ENCODE measurements around the gene ELFN2.

Gene ELFN2

DNA sequence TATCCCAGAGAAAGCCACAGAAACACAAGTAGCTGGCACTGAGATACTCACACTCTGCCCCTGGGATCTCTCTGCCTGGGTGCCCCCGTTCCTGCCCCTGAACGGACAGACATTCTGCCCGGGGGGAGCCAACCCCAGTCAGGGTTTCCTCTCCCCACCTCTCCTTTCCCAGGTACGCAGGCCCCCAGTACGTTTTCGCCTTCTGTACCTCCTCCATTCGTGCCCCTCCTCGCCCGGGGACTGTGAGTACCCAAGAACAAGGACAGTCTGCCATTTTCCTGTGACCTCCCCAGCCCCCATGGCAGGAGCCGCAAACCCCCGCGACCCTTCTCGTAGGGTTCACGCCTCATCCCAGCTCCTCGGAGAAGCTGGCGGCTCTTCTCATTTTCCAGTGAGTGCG is 29.1 kb upstream of the ELFN2 start:
- in situ Hi-C loops (cut with HindIII; ENCODE audit: low sequenced_read_pairs), result no loop called here

DNA sequence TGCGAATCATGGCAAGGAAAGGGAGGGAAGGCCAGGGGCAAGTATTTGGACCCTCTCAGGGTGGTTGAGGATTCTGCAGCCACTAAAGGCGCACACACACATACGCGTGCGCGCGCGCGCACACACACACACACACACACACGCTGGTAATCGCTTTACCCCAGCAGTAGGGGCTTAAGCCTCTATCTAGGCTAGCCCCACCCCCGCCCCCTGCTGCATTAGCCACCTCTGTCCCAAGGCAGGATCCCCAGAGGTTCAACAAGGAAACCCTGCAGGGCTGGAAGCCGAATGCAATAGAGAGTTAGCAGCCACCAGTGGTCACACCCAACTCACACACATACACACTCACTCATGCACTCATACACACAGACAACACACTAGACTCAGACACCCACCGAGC is 28.6 kb upstream of the ELFN2 start:
- in situ Hi-C loops (cut with HindIII; ENCODE audit: low sequenced_read_pairs), result no loop called here

DNA sequence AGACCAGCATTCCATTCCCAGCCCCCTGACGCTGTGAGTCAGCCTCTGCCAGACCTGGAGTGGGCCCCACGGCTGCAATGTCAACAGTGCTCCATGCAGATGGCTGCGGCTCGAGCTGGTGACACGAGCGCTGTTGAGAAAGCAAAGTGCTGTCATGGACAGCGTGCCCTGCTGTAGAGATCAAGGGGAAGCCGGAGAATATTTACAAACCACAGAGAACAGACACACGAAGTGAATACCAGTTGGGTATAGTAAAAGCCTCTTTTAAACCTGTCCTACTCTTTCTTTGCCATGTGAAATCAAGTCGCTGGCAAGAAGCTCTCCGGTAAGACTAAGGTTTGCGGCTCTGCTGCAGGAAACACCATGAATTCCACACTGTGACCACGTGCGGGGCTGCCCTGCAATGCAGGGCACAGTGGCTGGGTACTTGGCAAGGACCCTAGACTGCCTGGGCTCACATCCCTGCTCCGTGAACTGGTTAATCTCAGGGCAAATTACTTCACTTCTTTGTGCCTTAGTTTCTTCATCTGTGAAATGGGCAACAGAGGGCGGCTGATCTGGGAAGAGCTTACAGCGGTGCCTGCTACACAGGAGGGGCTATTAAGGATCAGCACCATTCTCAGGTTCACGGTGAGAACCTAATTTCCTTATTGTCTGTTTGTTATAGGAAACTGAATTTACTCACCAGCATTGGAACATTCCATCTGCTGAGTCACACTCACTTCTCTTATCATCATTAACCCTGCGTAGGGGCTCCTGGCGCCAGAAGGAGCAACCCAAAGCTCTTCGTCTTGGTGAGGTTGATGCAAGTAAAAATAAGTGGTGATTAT is 27.8 kb upstream of the ELFN2 start:
- in situ Hi-C loops (cut with HindIII; ENCODE audit: low sequenced_read_pairs), result no loop called here

DNA sequence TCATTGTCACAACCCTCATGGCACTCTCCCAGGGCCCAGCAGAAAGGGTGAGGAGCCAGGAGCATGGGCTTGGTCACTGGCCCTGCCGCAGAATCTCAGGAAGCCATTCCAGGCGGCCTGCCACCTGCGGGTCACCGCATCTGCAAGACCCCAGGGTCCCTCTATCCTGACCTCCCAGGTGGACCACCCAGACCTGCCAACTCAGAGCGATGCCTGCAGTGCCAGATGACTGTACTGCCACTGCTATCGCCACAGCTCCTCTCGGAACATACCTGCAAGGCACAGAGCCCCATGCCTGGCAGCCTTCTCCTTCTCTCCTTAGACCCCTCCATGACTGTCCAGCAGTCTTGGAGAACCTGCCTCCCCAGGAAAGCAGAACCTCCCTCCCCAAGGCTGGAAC is 26.4 kb upstream of the ELFN2 start:
- in situ Hi-C loops (cut with HindIII; ENCODE audit: low sequenced_read_pairs), result no loop called here

DNA sequence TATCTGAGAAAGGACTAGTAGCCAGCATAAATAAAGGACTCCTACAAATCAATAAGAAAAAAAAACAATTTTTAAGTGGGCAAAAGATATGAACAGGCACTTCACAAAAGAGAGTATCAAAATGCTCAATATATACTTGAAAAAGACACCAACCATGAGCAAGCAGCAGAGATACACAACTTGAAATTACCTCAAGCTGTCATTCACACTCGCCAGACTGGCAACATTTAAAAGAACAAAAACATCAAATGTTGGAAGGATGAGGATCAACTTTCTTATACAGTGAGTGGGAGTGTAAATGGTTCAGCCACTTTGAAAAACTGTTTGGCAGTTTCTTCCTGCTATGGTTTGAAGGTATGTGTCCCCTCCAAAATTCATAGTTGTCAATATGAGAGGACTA is 23.9 kb upstream of the ELFN2 start:
- in situ Hi-C loops (cut with HindIII; ENCODE audit: low sequenced_read_pairs), result no loop called here

DNA sequence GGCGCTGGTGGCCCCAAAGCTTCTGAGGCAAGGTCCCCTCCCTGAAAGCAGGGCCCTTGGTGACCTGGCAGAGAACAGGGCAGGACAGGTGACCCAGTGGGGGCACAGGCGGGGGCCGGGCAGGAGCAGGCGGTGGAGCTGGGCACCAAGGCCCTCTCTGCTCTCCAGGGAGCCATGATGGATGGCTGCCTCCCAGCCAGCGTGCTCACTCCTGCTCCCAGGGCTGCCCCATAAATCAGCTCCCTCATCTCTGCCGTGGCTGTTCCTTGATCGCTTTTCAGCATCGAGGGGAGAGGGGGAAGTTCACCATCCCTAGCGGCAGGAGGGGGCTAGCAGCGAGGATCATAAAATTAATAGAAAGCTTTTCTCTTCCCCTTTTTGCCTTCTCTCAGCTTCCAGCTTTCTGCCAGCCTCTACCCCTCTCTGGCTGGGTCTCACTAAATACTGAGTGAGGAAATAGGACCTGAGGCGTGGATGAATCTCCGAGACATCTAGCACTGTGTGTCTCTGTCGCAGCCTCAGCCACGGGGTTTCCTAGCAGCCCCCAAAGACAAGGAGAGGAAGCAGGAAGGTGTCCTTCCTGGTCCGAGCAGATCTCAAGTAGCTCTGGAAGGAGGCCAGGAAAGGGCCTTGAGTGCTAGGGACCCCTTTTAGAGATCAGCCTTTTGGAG is 22.2 kb upstream of the ELFN2 start:
- in situ Hi-C loops (cut with HindIII; ENCODE audit: low sequenced_read_pairs), result loop anchor here (5.0 to 10.0 kb wide), 3 partner anchors 57 to 395 kb away; partner anchors contain the start of gene KCTD17

DNA sequence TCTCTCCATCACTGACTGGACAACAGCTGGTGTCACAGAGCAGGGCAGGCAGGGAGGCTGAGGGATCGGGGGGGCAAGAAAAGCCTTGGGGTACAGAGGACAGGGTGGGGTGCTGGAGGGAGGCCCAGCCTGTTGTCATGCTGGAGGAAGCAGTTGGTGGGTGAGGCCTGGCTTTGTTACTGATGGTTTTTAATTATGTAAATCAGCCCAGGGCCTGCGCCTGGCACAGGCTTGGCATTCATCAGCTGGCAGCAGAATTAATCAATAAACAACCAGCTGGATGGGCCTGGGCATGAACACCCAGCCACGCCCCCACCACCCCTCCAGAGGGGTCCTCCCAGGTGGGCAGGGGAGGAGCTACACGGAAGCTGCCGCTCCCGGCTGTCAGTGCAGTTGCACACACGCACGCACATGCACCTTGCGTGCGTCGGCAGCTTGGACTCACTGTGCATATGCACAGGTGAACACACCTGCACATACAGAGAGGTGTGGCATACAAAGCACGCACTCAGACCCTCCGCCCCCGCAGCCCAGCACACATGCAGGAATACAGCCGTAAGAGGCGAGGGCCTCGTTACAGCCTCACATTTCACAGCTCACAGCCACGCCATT is 21.3 kb upstream of the ELFN2 start:
- in situ Hi-C loops (cut with HindIII; ENCODE audit: low sequenced_read_pairs), result loop anchor here (5.0 to 10.0 kb wide), 3 partner anchors 56 to 394 kb away; partner anchors contain the start of gene KCTD17

DNA sequence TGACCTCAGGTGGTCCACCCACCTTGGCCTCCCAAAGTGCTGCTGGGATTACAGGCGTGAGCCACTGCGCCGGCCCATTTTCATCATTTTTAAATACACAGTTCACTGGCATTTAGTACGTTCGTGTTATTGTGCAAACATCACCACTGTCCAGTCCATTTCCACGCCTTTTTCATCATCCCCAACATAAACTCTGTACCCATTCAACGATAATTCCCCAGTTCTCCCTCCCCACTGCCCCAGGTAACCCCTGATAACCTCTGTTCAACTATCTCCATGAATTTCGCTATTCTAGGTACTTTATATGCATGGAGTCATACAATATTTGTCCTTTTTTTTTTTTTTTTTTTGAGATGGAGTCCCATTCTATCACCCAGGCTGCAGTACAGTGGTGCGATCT is 18.2 kb upstream of the ELFN2 start:
- in situ Hi-C loops (cut with HindIII; ENCODE audit: low sequenced_read_pairs), result loop anchor here (5.0 to 10.0 kb wide), 3 partner anchors 53 to 391 kb away; partner anchors contain the start of gene KCTD17

DNA sequence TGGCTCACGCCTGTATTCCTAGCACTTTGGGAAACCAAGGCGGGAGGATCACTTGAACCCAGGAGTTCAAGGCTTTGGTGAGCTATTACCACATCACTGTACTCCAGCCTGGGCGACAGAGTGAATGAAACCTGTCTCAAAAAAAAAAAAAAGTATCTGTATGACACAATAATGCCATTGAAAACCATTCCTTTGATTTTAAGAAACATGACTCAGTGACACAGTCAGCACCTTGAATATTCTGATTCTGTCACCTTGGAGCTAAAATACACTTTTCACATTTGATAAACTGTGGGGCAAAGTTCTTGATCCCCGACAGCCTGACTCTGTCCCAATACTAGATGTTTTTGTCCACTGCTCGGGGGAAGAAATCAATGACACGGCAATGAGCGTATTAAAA is 16.7 kb upstream of the ELFN2 start:
- in situ Hi-C loops (cut with HindIII; ENCODE audit: low sequenced_read_pairs), result loop anchor here (10.0 kb wide), 1 partner anchor 389 kb away; the partner anchor contains the start of gene KCTD17

DNA sequence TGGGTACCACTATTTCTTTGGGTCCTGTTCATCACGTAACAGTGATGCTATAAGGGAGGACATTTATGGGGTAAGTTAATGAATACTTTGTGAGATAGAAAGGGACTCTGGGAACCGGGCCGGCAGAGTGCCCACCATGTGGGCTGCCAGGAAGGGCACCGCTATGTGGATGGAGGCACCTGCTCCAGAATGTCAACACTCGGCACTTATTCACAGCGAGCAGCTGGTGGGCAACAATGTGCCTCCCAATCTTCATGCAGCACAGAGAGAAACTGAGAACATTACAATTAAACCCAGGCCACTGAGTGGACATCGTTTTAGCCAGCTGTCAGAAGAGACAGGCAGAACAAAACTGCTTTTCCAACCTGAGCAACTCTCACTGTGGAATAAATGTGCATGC is 15.8 kb upstream of the ELFN2 start:
- in situ Hi-C loops (cut with HindIII; ENCODE audit: low sequenced_read_pairs), result loop anchor here (10.0 kb wide), 1 partner anchor 388 kb away; the partner anchor contains the start of gene KCTD17

DNA sequence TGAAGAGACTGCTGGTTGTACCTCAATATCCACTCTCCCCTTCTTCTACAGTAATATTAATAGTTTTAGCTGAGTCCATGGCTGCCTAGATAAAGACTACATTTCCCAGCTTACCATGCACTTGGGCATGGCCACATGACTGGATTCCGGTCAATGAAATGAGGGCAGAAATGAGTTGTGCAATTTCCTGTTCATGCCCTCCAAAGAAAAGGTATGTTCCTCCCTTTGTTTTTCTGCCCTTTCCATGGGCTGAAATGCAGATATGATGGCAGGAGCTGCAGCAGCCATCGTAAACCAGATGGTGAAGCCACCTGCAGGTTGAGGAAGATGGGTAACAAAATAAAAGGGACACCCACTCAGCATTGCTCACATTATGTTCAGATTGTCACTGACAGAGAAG is 15.3 kb upstream of the ELFN2 start:
- in situ Hi-C loops (cut with HindIII; ENCODE audit: low sequenced_read_pairs), result loop anchor here (10.0 kb wide), 1 partner anchor 388 kb away; the partner anchor contains the start of gene KCTD17

DNA sequence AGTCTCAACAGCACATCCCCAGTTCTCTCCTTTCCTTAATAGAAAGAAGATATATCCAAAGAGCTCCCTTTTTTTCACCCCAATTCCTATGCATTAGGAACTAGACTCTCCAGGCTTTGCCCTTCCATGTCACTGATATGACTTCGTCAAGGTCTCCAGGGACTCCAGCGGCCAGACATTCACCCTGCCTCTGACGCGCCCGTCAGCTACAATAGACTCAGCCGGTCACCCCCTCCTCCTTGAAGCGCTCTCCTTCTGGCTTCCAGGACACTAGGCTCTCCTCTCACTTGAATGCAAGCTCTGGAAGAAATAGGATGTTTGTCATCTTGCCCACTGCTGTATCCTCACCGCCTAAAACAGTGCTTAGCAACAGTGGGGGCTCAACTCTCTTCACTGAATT is 14.9 kb upstream of the ELFN2 start:
- in situ Hi-C loops (cut with HindIII; ENCODE audit: low sequenced_read_pairs), result loop anchor here (10.0 kb wide), 1 partner anchor 387 kb away; the partner anchor contains the start of gene KCTD17

DNA sequence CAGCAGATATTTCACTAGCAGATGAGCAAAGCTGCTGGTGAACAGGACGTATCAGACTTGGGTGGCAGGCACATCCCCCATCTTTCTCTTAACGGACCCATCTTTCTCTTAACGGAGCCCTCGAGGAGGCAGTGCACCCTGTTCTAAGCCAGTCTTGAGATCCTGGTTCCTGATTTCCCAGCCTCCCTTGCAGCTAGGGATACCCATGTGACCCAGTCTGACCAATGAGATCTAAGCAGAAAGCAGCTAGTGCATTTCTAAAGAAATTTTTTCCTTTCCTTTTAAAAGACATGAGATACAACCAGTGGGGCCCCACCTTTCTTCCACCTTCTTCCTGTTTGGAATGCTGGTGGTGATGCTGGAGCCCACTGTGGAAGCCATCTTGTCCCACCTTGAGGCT is 13.6 kb upstream of the ELFN2 start:
- in situ Hi-C loops (cut with HindIII; ENCODE audit: low sequenced_read_pairs), result loop anchor here (10.0 kb wide), 1 partner anchor 386 kb away; the partner anchor contains the start of gene KCTD17

DNA sequence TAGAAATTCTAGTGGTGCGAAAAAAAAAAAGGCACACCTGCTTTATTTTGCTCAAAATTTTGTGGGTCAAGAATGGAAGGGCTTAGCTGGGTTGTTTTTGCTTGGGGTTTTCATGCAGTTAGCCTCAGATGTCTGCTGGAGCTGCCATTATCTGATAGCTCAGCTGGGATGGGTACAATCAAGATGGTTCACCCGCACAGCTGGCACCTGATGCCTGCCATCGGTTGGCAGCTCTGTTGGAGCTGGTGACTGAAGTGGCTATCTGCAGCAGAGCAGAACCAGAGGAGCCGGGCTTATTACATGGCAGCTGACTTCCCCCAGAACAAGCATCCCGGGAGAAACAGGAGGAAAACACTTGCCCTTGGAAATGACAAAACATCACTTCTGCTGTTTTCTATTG is 12.1 kb upstream of the ELFN2 start:
- in situ Hi-C loops (cut with HindIII; ENCODE audit: low sequenced_read_pairs), result no loop called here

DNA sequence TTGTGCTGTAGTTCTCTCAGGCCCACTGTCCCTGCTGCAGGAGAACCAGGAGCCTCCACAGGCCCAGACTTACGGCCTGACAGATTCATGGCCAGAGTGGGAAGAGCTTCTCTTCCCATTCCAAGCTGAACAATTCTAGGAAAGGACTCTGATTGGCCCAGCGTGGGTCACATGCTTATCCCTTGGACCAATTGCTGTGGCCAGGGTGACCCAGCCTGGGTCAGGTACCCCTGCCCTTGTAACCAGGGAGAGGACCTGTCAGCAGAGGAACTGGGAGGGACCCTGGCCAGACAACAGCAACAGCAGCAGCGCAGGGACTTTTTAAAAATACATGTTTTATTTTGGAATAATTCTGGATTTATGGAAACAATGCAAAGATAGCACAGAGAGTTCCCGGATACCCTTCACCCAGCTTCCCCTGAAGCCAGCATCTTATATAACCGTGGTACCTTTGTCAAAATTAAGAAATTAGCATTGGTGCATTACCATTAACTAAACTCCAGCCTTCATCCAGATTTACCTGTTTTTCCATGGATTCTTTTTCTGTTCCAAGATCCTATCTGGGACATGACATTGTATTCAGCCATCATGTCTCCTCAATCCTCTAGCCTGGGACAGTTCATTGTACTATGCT is 8.8 kb upstream of the ELFN2 start:
- in situ Hi-C loops (cut with HindIII; ENCODE audit: low sequenced_read_pairs), result no loop called here

DNA sequence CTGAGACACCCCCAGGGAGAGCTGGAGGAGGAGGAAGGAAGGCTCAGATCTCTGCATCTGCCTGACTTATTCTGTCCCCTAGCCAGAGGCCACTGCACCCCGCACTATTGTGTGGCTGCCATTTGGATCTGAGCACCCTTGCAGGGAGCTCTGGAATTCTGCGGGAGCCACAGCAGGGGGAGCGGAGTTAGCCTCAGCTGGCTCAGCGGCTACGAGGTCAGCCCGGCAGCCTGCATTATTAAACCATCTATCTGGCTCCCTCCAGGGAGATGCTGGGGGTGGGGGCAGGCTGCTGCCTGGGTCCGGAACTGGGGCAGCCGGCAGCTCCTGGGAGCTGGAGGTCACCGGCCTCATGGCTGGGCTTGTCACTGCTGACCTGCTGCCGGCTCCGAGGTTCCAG is 6.5 kb upstream of the ELFN2 start:
- in situ Hi-C loops (cut with HindIII; ENCODE audit: low sequenced_read_pairs), result no loop called here

DNA sequence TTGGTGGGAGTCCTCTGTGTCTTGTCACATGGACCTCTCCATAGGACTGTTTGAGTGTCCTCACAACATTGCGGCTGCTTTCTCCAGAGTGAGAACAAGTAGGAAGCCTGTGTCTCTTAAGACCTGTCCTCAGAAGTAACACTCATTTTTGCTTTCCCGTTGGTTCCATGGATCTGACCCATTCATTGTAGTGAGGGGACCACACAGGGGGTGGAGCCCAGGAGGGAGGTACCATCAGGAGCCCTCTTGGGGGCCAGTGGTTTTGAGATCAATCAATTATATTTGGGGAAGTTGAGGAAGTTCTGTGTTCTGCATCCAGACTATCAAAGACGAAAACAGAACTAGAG is 5.4 kb upstream of the ELFN2 start:
- in situ Hi-C loops (cut with HindIII; ENCODE audit: low sequenced_read_pairs), result no loop called here

DNA sequence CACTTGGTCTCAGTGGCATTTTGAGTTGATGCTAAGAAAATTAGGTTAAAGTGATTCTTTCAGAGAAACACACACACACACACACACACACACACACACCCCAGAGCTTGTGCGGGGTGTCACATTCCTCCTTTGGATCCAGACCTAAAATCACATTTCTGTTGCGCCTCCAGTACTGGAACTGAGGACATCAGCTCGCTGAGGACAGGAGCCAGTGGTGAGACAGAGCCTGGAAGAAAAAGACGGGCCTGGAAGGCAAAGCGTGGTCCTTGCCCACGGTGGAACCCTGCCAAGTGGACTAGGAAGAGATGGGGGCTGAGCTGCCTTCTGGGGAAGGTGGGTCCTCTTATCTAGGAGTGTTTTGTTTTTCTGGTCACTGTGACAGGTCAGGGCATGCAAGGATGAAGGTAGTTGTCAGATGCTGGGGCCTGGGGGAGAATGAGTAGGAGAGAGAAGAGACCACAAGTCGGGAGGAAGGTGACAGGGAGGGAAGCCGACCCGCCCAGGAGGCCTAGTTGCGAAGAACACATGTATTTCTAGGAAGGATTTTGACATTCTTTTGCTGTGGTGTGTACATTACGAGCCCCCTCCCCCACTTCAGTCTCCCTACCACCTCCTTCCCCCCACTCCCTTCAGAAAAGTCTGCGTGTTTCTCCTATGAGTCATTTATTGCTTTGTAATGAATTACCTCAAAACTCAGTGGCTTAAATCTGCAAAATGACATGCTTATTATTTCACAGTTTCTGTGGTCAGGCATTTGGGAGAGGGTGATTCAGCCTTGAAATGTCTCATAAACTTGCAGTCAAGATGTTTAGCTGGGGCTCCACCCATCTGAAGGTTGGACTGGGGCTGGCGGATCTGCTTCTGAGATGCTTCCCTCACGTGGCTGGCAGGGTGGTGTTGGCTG is 4.8 kb upstream of the ELFN2 start:
- in situ Hi-C loops (cut with HindIII; ENCODE audit: low sequenced_read_pairs), result no loop called here

DNA sequence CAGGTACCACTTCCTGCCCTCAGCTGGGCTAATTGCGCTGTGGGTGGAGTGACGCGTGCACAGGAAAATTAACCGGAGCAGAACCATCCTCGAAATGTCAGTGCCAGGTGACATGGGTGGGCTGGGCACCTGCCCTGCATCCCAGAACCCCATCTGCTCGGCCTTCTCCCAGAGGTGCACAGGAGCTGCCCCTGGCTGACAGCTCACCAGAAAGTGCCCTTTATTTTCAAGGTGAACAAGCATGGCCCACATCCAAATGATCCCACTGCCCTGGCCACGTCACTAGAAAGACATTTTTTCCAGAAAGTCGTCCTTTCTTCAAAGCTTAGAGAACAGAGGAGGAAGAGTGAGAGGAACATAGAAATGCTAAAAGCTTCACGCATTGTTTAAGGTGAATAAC is 4.1 kb upstream of the ELFN2 start:
- in situ Hi-C loops (cut with HindIII; ENCODE audit: low sequenced_read_pairs), result no loop called here

DNA sequence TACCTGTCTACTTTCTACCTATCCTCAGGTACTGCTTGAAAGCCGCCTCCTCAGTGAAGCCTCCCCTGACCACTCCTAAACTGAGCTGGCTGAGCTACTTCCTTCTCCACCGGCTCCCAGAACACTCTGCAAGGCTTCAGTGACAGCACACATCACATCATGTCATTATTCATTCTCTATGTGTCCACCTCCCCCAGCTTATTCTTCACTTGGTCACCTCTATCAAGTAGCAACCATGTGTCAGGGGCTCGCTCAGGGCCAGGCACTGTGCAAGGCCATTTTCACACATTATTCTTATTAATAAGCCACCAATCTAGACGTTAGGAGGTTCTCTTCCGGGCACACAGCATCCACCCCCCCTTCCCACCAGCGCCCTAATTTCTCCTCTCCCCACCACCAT is 3.7 kb upstream of the ELFN2 start:
- in situ Hi-C loops (cut with HindIII; ENCODE audit: low sequenced_read_pairs), result no loop called here
